Activated CD4-positive, alpha-beta T cell treated with anti-CD3 and anti-CD28 coated beads, Interleukin-2, amount 50 U/mL, for 1 hour (primary cell): ENCODE data around the gene NEUROD4.

Experiments used
- DNase-seq: peaks from one replicate; pipeline ENCODE4 v3.0.0-alpha.2; 2020

Gene NEUROD4

GRCh38 chr12:55063291-55063690 is 43.5 kb downstream of the NEUROD4 start:
- DNase-seq = no peak

- DNase-seq = no peak
These were observed 45.8 kb downstream of the NEUROD4 start for GRCh38 chr12:55065535-55065934.

DNA sequence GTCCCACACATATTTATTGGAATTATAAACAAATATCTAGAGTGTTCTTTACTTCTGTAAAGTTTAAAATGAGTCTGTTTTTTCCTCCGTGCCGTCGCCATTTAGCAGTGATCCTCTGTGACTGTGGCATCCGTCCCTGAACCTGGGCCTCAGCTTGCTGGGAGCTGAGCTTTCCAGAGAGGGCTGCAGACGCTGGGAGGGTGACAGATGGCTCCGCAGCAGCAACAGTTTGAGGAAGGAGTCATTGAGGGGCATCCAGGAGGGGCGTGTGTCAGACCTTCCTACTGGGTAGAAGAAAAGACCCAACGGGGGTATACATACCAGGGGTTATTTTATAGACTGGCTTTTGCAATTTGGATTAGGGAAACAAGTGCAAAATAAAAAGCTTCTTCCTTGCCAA is 47.9 kb downstream of the NEUROD4 start:
- no peak for DNase-seq

DNA sequence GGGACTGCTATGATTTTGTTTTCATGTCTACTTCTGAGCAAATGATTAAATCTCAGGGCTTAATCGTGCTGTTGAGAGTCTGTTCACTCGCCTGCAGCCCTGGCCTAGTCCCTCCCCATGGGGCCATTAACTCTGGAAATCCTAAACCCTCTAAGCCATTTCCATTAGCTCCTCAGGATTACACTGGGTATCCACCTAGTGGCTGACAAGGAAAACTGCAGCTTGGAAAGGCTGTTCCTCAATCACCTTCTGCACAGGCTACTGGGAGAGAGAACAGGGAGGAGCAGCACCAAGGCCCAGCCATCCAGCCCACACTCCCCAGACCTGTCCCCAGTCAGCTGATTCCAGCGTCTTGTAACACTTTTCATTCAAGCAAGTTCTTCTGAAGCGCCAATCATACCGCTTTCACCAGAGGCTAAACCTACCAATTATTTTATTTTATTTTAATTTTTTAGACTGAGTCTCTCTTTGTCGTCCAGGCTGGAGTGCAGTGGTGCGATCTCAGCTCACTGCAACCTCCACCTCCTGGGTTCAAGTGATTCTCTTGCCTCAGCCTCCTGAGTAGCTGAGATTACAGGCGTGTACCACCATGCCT is 48.7 kb downstream of the NEUROD4 start:
- DNase-seq = no peak

DNA sequence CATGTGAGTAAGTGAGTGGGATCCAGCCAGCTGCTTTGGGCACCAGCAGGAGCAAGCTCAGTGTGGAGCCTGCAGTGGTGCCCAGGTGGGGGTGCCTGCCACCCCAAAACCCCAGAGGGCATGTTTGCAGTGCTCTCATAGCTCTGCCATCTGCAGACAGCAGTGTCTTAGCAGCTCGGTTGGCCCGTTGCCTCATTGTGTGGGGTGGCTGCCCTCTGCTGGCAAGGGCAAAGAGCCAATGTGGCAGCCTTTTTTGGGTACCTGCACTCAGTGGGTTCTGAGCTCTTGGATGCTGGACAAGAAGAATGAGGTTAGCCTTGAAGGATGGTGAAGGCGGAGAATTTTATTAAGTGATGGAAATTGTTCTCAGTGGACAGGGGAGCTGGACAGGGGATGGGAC is 52.3 kb downstream of the NEUROD4 start:
- DNase-seq = peak; percentile 80

GRCh38 chr12:55073043-55074022 is 53.6 kb downstream of the NEUROD4 start:
- DNase-seq = peak; percentile 82

GRCh38 chr12:55074806-55075205 is 55.0 kb downstream of the NEUROD4 start:
- DNase-seq = no peak
